Ascending aorta (tissue), 2 donors: ENCODE measurements around the gene TRIM71. TPM values are rescaled to one million over a fixed set of nuclear protein-coding genes. Genes with fewer than 3 reads are reported as not detected.

ENCODE experiments used
- DNase-seq, 2 donors: peaks; one replicate each; pipeline ENCODE4 v3.0.0-alpha.2; 2019; ENCODE audit warnings: low spot score in 2 of 2
- H3K27ac ChIP-seq, 2 donors: fragments of 200-600 bp; sonication (generic); one replicate each; pipeline ENCODE4 v1.5.1; 2016 to 2017; ENCODE audit warnings: mild to moderate bottlenecking in 1 of 2
- H3K27me3 ChIP-seq: fragments of 200-600 bp; sonication (generic); one replicate; pipeline ENCODE4 v1.5.1; 2017
- H3K36me3 ChIP-seq, 2 donors: fragments of 200-600 bp; sonication (generic); one replicate each; pipeline ENCODE4 v1.5.1; 2016
- H3K4me1 ChIP-seq, 2 donors: fragments of 200-600 bp; sonication (generic); one replicate each; pipeline ENCODE4 v1.5.1; 2016 to 2017; ENCODE audit warnings: mild to moderate bottlenecking in 1 of 2
- H3K4me3 ChIP-seq, 2 donors: fragments of 200-600 bp; sonication (generic); one replicate each; pipeline ENCODE4 v1.5.1; 2016 to 2017; ENCODE audit warnings: mild to moderate bottlenecking in 1 of 2
- H3K9me3 ChIP-seq, 2 donors: fragments of 200-600 bp; sonication (generic); one replicate each; pipeline ENCODE4 v1.5.1; 2016
- intact Hi-C: fragments of 100-400 bp; cut with DNase I; formaldehyde crosslinking; loops from one replicate; pipeline ENCODE4 v1.15.1; 2023
- total RNA-seq: library from RNA; depleted of rRNA; stranded (reverse); fragments of >200 nt; gene quantifications from one replicate; pipeline ENCODE4 v1.1.0, GENCODE V29; 2016
- TF ChIP-seq, protein P1 (sequence below), 3 experiments: fragments of 200-600 bp in 2 of 3; fragments of 450-650 bp in 1 of 3; sonication (generic) in 2 of 3; IDR thresholded peaks; one replicate each; pipeline ENCODE4 v1.5.1; 2016 to 2019; ENCODE audit warnings: antibody characterized with exemption in 3 of 3, mild to moderate bottlenecking in 1 of 3, moderate library complexity in 1 of 3

TRIM71 gene
- total RNA-seq, 1 donor from 2014 or later: not detected

DNA sequence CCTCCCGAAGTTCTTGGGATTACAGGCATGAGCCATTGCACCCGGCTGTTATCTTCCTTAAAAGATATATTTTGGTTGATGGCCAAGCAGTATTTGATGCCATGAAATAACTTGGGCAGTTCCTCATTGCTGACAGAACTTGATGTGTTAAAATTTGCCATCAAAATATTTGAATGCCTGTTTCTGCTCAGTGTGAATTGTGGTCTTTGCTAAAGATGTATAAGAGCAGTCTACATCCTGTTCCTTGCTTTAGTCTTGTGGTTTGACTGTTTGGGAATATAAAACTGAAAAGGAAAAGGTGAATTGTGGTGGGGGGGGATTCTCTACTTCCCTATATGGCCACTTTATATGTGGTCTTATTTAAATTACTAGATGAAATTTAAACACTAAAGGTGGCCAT lies 14.0 kb downstream of the TRIM71 start:
- intact Hi-C loops: no loop called here
- Histone ChIP-seq H3K36me3 (no peaks in the 10 kb centered on the region), H3K27ac (no peak overlapping the region), H3K9me3 (no peaks in the 10 kb centered on the region), H3K4me3 (no peak overlapping the region), H3K4me1 (no peaks in the 10 kb centered on the region), H3K27me3 (no peaks in the 10 kb centered on the region)
- TF ChIP-seq, protein P1, sequence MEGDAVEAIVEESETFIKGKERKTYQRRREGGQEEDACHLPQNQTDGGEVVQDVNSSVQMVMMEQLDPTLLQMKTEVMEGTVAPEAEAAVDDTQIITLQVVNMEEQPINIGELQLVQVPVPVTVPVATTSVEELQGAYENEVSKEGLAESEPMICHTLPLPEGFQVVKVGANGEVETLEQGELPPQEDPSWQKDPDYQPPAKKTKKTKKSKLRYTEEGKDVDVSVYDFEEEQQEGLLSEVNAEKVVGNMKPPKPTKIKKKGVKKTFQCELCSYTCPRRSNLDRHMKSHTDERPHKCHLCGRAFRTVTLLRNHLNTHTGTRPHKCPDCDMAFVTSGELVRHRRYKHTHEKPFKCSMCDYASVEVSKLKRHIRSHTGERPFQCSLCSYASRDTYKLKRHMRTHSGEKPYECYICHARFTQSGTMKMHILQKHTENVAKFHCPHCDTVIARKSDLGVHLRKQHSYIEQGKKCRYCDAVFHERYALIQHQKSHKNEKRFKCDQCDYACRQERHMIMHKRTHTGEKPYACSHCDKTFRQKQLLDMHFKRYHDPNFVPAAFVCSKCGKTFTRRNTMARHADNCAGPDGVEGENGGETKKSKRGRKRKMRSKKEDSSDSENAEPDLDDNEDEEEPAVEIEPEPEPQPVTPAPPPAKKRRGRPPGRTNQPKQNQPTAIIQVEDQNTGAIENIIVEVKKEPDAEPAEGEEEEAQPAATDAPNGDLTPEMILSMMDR (IDR thresholded peaks at IDR 0.05): no peak
- DNase-seq: no peak

DNA sequence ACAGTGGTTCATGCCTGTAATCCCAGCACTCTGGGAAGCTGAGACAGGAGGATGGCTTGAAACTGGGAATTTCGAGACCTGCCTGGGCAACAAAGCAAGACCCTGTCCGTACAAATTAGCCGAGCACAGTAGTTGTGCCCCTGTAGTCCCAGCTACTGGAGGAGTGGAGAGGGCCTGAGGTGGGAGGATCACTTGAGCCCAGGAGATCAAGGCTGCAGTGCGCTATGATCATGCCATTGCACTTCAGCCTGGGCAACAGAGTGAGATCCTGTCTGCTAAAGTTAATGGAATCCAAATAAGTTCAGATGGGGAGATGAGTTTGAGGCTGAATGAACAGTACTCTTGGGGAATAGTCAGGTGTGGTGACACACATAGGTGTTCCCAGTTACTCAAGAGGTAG lies 14.4 kb downstream of the TRIM71 start:
- H3K36me3 ChIP-seq: no peaks in the 10 kb centered on the region
- no peak overlapping the region for H3K4me3 ChIP-seq
- TF ChIP-seq, protein P1 (IDR thresholded peaks at IDR 0.05): no peak
- intact Hi-C loops: no loop called here
- no peak overlapping the region for H3K27ac ChIP-seq
- no peaks in the 10 kb centered on the region for H3K4me1 ChIP-seq
- no peak for DNase-seq
- H3K9me3 ChIP-seq: no peaks in the 10 kb centered on the region
- no peaks in the 10 kb centered on the region for H3K27me3 ChIP-seq

DNA sequence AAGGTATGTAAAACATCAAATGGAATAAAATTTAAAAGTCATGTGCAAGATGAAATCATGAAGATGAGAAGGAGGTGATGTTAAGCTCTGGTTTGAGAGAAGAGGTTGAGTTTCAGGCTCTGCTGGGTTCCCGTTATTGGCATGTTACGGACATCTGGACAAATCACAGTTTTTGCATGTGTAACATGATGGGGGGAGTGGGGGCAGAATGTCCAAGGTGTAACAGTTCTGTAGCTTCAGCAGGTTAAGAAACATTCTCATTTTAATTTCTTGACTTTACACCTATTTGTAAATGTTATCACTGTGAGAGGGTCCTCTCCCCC lies 17.2 kb downstream of the TRIM71 start:
- TF ChIP-seq, protein P1 (IDR thresholded peaks at IDR 0.05): no peak
- H3K9me3 ChIP-seq: no peaks in the 10 kb centered on the region
- H3K36me3 ChIP-seq: no peaks in the 10 kb centered on the region
- no peak overlapping the region for H3K27ac ChIP-seq
- H3K4me1 ChIP-seq: no peaks in the 10 kb centered on the region
- intact Hi-C loops: no loop called here
- no peak overlapping the region for H3K4me3 ChIP-seq
- no peak for DNase-seq
- H3K27me3 ChIP-seq: no peaks in the 10 kb centered on the region

DNA sequence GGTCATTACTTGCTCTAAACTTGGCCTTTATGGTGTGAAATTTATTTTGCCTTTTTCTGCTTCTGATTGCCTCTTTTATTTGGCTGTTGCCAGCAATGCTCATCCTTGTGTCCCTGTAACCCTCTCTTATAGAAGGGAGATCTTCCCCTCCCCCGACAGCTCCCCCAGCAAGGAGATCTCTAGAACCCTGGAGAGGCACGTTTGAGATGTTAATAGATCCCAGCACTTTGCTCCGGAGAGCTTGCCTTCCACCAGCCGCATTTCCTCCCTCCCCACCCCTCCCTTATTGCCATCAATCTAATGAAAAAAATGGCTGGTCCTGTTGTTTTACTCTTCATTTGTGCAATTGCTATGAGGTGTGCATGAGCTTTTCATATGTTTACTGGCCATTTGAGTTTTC lies 18.2 kb downstream of the TRIM71 start:
- DNase-seq: no peak
- Histone ChIP-seq H3K4me1 (no peaks in the 10 kb centered on the region), H3K36me3 (no peaks in the 10 kb centered on the region), H3K27ac (no peak overlapping the region), H3K9me3 (no peaks in the 10 kb centered on the region), H3K27me3 (no peaks in the 10 kb centered on the region), H3K4me3 (no peak overlapping the region)
- TF ChIP-seq, protein P1 (IDR thresholded peaks at IDR 0.05): no peak
- intact Hi-C loops: no loop called here

DNA sequence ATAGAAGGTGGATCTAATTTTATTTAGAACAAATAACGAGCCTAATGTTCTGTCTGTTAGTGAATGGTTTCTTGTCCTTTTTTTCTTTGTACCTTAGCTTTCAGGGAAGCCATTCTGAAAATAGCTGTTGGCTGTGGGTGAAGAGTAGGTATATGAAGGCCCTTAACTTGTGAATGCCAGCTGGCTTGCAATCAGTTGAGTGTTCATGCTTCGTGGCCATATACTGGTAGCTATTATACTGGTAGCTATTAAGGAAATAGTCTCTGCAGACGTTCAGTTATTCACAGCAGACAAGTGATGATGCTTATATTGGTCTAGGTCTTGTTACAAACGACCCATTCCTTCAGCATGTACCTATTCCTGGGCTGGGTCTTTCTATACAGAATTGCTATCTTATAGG lies 18.8 kb downstream of the TRIM71 start:
- Histone ChIP-seq H3K4me3 (no peak overlapping the region), H3K27me3 (no peaks in the 10 kb centered on the region), H3K4me1 (no peaks in the 10 kb centered on the region), H3K36me3 (no peaks in the 10 kb centered on the region), H3K9me3 (no peaks in the 10 kb centered on the region), H3K27ac (no peak overlapping the region)
- TF ChIP-seq, protein P1 (IDR thresholded peaks at IDR 0.05): no peak
- no peak for DNase-seq
- intact Hi-C loops: no loop called here

DNA sequence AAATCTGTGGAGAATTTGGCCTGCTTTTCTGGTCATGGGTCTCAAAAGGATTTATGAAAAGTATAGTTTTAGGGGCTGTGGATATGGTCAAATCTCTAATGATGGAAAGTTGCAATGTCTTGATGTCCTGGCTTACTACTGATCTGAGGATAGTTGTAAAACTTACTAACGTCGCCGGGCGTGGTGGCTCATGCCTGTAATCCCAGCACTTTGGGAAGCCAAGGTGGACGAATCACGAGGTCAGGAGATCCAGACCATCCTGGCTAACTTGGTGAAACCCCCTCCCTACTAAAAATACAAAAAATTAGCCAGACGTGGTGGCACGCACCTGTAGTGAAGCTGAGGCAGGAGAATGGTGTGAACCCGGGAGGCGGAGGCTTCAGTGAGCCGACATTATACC lies 19.6 kb downstream of the TRIM71 start:
- Histone ChIP-seq H3K36me3 (no peaks in the 10 kb centered on the region), H3K4me1 (no peaks in the 10 kb centered on the region), H3K27me3 (no peaks in the 10 kb centered on the region), H3K4me3 (no peak overlapping the region), H3K27ac (no peak overlapping the region), H3K9me3 (no peaks in the 10 kb centered on the region)
- no peak for DNase-seq
- intact Hi-C loops: no loop called here
- TF ChIP-seq, protein P1 (IDR thresholded peaks at IDR 0.05): no peak
